Measurements from ENCODE around the gene ANO3. TPM values are rescaled to one million over a fixed set of nuclear protein-coding genes. Genes with fewer than 3 reads are reported as not detected.
A peak's percentile ranks its signal among the peaks of the same experiment; 100 is the strongest.

ANO3 gene
- total and polyA plus RNA-seq, 2 of the 8 experiments (the other 6 are each of a cell fraction or from before 2014, with no cell fraction given) = not detected

DNA sequence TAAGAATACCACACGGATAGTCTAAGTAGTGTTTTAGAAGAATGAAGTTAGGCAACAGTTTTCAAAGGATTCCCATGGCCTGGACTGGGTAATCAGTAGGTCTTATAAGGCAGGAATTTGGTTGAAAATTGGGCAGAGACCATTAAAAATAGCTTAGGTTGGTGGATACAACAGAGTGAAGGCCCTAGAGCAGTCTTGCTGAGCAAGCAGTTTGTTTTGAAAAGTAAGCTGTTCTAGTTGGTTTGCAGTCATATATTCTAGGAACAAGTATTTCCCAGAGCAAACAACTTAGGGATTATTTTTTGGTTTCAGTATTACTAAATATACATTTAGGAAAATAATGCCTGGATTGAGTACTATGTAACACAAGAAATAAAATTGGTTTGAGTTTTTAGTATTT is 175.3 kb downstream of the ANO3 start:
- Histone ChIP-seq H2AK5ac (ENCODE audit: low read depth, low read length) (no peak overlapping the region), H3K4me2 (ENCODE audit: insufficient read depth in 1 of 2, low read depth in 2 of 2, low read length in 2 of 2) (no peak overlapping the region), H2BK20ac (ENCODE audit: low read length) (no peak overlapping the region), H3K23ac (ENCODE audit: insufficient read length) (no peak overlapping the region), H4K8ac (ENCODE audit: extremely low read depth, insufficient read depth, low read length) (no peak overlapping the region), H2BK5ac (ENCODE audit: low read depth, low read length) (no peak overlapping the region), H3K79me2 (ENCODE audit: control insufficient read depth in 1 of 2, insufficient read depth in 2 of 2, low read length in 2 of 2) (no peaks in the 10 kb centered on the region), H3K27me3 (replicated peaks in 1 of 4; ENCODE audit: control insufficient read depth in 3 of 4, extremely low read depth in 1 of 4, insufficient read depth in 3 of 4, low read length in 3 of 4) (no peaks in the 10 kb centered on the region), H3K23me2 (ENCODE audit: low read depth, low read length) (no peaks in the 10 kb centered on the region), H3K9ac (replicated peaks in 1 of 4; ENCODE audit: extremely low read depth in 1 of 4, low read depth in 3 of 4, low read length in 3 of 4) (no peak overlapping the region), H3K27ac (ENCODE audit: low read depth, low read length) (no peak overlapping the region), H2BK12ac (ENCODE audit: low read depth, low read length) (no peak overlapping the region), H2AFZ (ENCODE audit: low read length) (no peak overlapping the region), H4K91ac (replicated peaks; ENCODE audit: insufficient read length, low read length) (no peak overlapping the region), H3K4ac (replicated peaks; ENCODE audit: insufficient read length, low read depth, low read length) (no peak overlapping the region), H3K36me3 (ENCODE audit: control insufficient read depth in 2 of 4, insufficient read depth in 4 of 4, low read length in 3 of 4) (no peaks in the 10 kb centered on the region), H3K14ac (ENCODE audit: insufficient read length) (no peak overlapping the region), H3K18ac (ENCODE audit: extremely low read depth, low read length) (no peak overlapping the region), H3K4me1 (replicated peaks in 1 of 4; ENCODE audit: control insufficient read depth in 3 of 4, insufficient read depth in 4 of 4, low read length in 3 of 4) (no peaks in the 10 kb centered on the region), H2BK120ac (replicated peaks; ENCODE audit: low read depth, low read length) (no peak overlapping the region), H4K5ac (ENCODE audit: insufficient read length, low read depth, low read length) (no peak overlapping the region), H4K20me1 (replicated peaks in 1 of 2; ENCODE audit: control insufficient read depth in 1 of 2, insufficient read depth in 2 of 2, low read length in 2 of 2) (no peaks in the 10 kb centered on the region), H3K4me3 (ENCODE audit: extremely low read depth in 1 of 4, insufficient read depth in 2 of 4, low read depth in 3 of 4, low read length in 4 of 4) (no peak overlapping the region), H3K79me1 (ENCODE audit: low read depth, low read length) (no peaks in the 10 kb centered on the region), H2BK15ac (ENCODE audit: low read length) (no peak overlapping the region), H3K56ac (replicated peaks; ENCODE audit: insufficient read length, low read depth, low read length) (no peak overlapping the region), H3K9me3 (ENCODE audit: insufficient read depth in 2 of 2, low read depth in 1 of 2, low read length in 1 of 2) (no peaks in the 10 kb centered on the region)
- FAIRE-seq = no peak
- WGBS, 2 experiments (ENCODE audit: extremely low coverage in 1 of 2, insufficient coverage in 1 of 2, insufficient read length in 1 of 2, insufficient replicate concordance in 2 of 2, low coverage in 1 of 2, low lambda C conversion rate in 2 of 2, missing lambda C conversion rate in 1 of 2) = 0% methylated on average over 1 of the region's 1 CpG; no CpG with 5 or more reads in 1 of the 2 experiments
- POLR2A ChIA-PET (ENCODE audit: partially characterized antibody) = no interaction called here
- CTCF ChIA-PET (ENCODE audit: partially characterized antibody) = no interaction called here
- no peak for DNase-seq (ENCODE audit: low read depth in 1 of 2, low spot score in 2 of 2)
- TF ChIP-seq RBBP5 (IDR thresholded peaks at IDR 0.05; ENCODE audit: borderline replicate concordance, low read depth, low read length) (no peak), MAFK (IDR thresholded peaks at IDR 0.05; ENCODE audit: low read depth, low read length) (0 out of 2 replicates have a peak, but pooled peaks have one; percentile 32), EZH2 (IDR thresholded peaks at IDR 0.05; ENCODE audit: low read depth, low read length, severe bottlenecking) (no peak), EGR1 (IDR thresholded peaks at IDR 0.05; ENCODE audit: borderline replicate concordance, low read depth, low read length) (no peak), CHD2 (IDR thresholded peaks at IDR 0.05; ENCODE audit: low read length) (no peak)
- TF ChIP-seq, protein P1, sequence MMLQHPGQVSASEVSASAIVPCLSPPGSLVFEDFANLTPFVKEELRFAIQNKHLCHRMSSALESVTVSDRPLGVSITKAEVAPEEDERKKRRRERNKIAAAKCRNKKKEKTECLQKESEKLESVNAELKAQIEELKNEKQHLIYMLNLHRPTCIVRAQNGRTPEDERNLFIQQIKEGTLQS (IDR thresholded peaks at IDR 0.05; ENCODE audit: insufficient read depth, low read depth, low read length) = no peak
